Measurements from ENCODE around the gene HLA-DRB1. TPM values are rescaled to one million over a fixed set of nuclear protein-coding genes. Genes with fewer than 3 reads are reported as not detected.

The HLA-DRB1 gene
- total and polyA plus RNA-seq, 12 donors = 14.8 to 627 (median 119) TPM

DNA sequence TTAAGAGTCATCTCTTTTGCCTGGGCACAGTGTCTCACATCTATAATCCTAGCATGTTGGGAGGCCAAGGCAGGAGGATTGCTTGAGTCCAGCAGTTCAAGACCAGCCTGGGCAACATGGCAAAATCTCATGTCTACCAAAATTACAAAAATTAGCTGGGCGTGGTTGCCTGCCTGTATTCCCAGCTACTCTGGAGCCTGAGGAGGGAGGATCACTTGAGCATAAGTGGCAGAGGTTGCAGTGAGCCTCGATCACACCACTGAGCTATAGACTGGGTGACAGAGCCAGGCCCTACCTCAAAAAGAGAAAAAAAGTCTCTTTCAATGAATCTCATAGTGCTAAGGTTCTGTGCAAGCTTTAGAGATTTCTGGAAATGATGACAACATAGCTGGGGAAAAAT is 1.5 kb downstream of the HLA-DRB1 start:
- no peaks in the 10 kb centered on the region for H3K9me3 ChIP-seq (replicated peaks in 1 of 3)
- no peaks in the 10 kb centered on the region for H3K4me1 ChIP-seq (replicated peaks in 1 of 2)
- WGBS, 4 donors = 71 to 80% (median 72%) methylated on average over 2 of the region's 2 CpGs
- no peaks in the 10 kb centered on the region for H3K36me3 ChIP-seq (replicated peaks in 1 of 2)
- no peak overlapping the region for H3K4me3 ChIP-seq
- intact Hi-C loops (cut with DNase I) = loop anchor here in 1 of 2 donors (10.0 kb wide), 1 partner anchor 63 kb away; no protein-coding TSS in a partner anchor
- no peaks in the 10 kb centered on the region for H3K27me3 ChIP-seq
- H3K27ac ChIP-seq = no peak overlapping the region
- DNase-seq = no peak
- TF ChIP-seq POLR2A (IDR thresholded peaks at IDR 0.05) = no peak
- TF ChIP-seq, protein P1, sequence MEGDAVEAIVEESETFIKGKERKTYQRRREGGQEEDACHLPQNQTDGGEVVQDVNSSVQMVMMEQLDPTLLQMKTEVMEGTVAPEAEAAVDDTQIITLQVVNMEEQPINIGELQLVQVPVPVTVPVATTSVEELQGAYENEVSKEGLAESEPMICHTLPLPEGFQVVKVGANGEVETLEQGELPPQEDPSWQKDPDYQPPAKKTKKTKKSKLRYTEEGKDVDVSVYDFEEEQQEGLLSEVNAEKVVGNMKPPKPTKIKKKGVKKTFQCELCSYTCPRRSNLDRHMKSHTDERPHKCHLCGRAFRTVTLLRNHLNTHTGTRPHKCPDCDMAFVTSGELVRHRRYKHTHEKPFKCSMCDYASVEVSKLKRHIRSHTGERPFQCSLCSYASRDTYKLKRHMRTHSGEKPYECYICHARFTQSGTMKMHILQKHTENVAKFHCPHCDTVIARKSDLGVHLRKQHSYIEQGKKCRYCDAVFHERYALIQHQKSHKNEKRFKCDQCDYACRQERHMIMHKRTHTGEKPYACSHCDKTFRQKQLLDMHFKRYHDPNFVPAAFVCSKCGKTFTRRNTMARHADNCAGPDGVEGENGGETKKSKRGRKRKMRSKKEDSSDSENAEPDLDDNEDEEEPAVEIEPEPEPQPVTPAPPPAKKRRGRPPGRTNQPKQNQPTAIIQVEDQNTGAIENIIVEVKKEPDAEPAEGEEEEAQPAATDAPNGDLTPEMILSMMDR (IDR thresholded peaks at IDR 0.05) = no peak

DNA sequence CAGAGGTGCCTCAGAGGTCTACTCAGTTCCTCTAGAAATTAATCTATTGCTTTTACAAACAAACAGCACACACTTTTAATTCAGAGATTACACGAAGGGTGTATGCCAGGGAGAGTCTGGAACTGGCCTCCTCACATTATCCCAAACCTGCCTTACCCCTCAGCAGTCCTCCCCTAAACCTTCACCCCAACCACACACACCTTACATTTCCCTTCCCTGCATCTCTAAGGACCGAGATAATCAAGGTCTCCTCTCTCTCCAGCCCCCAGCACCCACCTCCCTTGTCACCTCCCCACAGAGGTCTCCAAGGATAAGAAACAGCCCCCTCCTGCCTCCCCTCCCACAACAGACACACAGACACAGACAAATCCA is 6.1 kb downstream of the HLA-DRB1 start:
- intact Hi-C loops (cut with DNase I) = loop anchor here in 1 of 2 donors (10.0 kb wide), 1 partner anchor 59 kb away; no protein-coding TSS in a partner anchor

DNA sequence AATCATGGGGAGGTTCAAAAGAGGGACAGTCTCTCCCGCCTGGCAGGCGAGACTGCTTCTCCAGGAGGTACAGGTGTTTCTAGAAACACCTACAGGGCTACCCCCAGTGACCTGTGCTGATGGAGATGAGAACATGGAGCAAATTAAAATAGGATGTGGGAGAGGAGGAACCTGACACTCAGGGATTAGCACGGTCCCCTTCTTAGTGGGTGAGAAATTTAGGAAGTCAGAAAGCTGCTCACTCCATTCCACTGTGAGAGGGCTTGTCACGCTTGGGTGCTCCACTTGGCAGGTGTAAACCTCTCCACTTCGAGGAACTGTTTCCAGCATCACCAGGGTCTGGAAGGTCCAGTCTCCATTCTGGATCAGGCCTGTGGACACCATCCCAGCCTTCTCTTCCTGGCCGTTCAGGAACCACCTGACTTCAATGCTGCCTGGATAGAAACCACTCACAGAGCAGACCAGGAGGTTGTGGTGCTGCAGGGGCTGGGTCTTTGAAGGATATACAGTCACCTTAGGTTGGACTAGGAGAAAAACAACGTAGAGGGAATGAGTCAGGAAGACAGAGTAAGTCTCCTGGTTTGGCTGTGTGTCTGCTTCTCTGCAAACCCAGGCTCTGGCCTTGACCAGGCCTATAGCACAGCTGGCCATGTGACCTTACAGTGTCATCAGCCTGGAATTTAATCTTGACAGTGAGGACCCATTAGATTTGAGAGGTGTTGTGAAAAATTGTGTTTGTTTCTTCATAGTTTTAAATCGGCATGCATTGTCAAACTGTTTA is 8.1 kb downstream of the HLA-DRB1 start:
- DNase-seq = peak in 4 of 7 donors; percentile 14 to 79 (median 18)
- peak overlapping the region in 1 of 5 donors; percentile 51 for H3K27ac ChIP-seq
- peak in 1 of 2 donors; percentile 44 for TF ChIP-seq POLR2A (IDR thresholded peaks at IDR 0.05)
- TF ChIP-seq, protein P1 (IDR thresholded peaks at IDR 0.05) = no peak
- H3K36me3 ChIP-seq (replicated peaks in 1 of 2) = no peaks in the 10 kb centered on the region
- no peaks in the 10 kb centered on the region for H3K4me1 ChIP-seq (replicated peaks in 1 of 2)
- no peaks in the 10 kb centered on the region for H3K27me3 ChIP-seq
- H3K4me3 ChIP-seq = no peak overlapping the region
- intact Hi-C loops (cut with DNase I) = loop anchor here in 1 of 2 donors (10.0 kb wide), 1 partner anchor 57 kb away; no protein-coding TSS in a partner anchor
- H3K9me3 ChIP-seq (replicated peaks in 1 of 3) = no peaks in the 10 kb centered on the region
- 25 to 40% (median 34%) methylated on average over 6 to 7 of the region's 8 CpGs for WGBS, 4 donors

More for the DNA sequence above, 6.1 kb downstream of the HLA-DRB1 start:
- no peak for TF ChIP-seq POLR2A (IDR thresholded peaks at IDR 0.05)
- TF ChIP-seq, protein P1 (IDR thresholded peaks at IDR 0.05) = no peak
- Histone ChIP-seq H3K36me3 (replicated peaks in 1 of 2) (no peaks in the 10 kb centered on the region), H3K4me3 (no peak overlapping the region), H3K27ac (peak overlapping the region in 1 of 5 donors; percentile 43), H3K27me3 (no peaks in the 10 kb centered on the region), H3K9me3 (replicated peaks in 1 of 3) (no peaks in the 10 kb centered on the region), H3K4me1 (replicated peaks in 1 of 2) (no peaks in the 10 kb centered on the region)
- 5 to 11% (median 8%) methylated on average over 2 of the region's 2 CpGs for WGBS, 4 donors
- no peak for DNase-seq

DNA sequence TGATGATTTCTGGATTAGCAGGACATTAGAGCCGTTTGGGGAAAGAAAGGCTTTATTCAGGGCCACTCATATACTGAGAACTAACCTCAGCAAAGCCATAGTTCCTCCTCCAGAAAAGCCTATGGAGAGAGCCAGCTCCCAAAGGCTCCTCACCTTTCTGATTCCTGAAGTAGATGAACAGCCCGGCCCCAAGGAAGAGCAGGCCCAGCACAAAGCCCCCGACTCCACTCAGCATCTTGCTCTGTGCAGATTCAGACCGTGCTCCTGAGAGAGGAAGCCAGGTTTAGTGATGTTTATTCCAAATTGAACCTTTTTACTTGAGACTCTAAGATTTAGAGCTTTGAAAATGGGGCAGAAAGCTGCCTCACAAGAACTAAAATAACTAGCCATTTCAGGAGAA is 9.1 kb downstream of the HLA-DRB1 start:
- Histone ChIP-seq H3K27me3 (no peaks in the 10 kb centered on the region), H3K27ac (no peak overlapping the region), H3K4me1 (replicated peaks in 1 of 2) (no peaks in the 10 kb centered on the region), H3K4me3 (no peak overlapping the region), H3K36me3 (replicated peaks in 1 of 2) (no peaks in the 10 kb centered on the region), H3K9me3 (replicated peaks in 1 of 3) (no peaks in the 10 kb centered on the region)
- DNase-seq = no peak
- no peak for TF ChIP-seq POLR2A (IDR thresholded peaks at IDR 0.05)
- TF ChIP-seq, protein P1 (IDR thresholded peaks at IDR 0.05) = no peak
- intact Hi-C loops (cut with DNase I) = loop anchor here in 1 of 2 donors (10.0 kb wide), 1 partner anchor 56 kb away; no protein-coding TSS in a partner anchor
- WGBS, 4 donors = 79 to 84% (median 82%) methylated on average over 4 of the region's 4 CpGs
